ENCODE data around the gene PHF11.
"Not testable (repeated sequence)": the region's sequence is repeated elsewhere in the genome, so short reads cannot be mapped to it uniquely, and the experiment has no call there.

The PHF11 gene

GRCh38 chr13:49546561-49546960 lies 50.8 kb downstream of the PHF11 start:
- no peak for DNase-seq (ENCODE audit: low spot score)

DNA sequence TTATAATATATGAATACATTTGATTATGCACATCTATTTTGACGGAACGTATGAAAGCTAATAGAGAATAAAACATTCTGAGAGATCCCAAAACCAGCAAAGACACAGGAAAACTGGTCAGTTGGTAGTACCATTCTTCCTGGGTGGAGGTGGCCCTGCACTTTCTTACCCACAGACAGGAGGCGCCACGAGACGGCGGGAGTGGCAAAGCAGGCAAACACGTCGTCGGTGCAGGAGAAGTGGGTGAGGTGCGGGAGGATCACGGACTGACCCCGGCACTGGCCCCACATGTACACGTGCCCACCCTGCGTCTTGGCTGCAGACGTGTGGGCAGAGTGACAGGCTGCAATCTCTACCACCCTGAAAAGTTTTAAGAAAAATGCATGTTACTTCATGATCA lies 53.5 kb downstream of the PHF11 start:
- no peak for DNase-seq (ENCODE audit: low spot score)

DNA sequence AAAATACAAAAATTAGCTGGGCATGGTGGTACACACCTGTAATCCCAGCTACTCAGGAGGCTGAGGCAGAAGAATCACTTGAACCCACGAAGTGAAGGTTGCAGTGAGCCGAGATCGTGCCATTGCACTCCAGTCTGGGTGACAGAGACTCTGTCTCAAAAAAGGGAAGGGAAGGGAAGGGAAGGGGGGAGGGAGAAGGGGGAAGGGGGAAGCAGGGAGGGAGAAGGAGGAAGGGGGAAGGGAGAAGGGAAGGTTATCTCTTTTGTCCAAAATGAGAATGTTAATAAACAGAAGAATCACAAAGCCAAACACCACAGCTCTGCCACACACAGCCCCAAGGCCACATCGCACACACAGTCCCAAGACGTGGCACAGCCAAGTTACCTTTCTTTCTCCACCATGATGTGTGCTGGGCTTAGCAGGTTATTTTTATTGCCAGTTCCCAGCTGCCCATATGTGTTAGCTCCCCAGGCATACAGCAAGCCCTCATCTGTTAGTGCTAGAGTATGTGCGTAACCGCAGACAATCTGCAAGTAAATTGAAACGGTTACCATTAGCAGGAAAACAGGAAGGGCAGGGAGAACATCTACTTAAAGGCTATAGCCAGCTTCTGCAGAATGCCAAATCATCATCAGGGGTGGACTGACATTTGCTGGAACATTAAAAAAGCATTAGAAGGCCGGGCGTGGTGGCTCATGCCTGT lies 55.3 kb downstream of the PHF11 start:
- DNase-seq (ENCODE audit: low spot score): no peak

GRCh38 chr13:49553888-49554287 lies 58.1 kb downstream of the PHF11 start:
- no peak for DNase-seq (ENCODE audit: low spot score)

DNA sequence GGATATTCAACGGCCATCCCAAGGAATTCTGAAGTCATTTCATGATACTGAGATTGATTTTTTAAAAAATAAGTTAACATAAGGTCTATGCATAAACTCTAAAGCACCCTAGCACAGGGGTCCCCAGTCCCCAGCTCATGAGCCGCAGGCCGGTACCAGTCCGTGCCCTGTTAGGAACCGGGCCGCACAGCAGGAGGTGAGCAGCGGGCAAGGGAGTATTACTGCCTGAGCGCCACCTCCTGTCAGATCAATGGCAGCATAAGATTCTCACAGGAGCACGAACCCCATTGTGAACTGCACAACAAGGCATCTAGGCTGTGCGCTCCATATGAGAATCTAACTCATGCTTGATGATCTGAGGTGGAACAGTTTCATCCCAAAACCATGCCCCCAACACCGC lies 58.6 kb downstream of the PHF11 start:
- no peak for DNase-seq (ENCODE audit: low spot score)

- DNase-seq (ENCODE audit: low spot score): no peak
These were observed 63.3 kb downstream of the PHF11 start for GRCh38 chr13:49559006-49559405.

DNA sequence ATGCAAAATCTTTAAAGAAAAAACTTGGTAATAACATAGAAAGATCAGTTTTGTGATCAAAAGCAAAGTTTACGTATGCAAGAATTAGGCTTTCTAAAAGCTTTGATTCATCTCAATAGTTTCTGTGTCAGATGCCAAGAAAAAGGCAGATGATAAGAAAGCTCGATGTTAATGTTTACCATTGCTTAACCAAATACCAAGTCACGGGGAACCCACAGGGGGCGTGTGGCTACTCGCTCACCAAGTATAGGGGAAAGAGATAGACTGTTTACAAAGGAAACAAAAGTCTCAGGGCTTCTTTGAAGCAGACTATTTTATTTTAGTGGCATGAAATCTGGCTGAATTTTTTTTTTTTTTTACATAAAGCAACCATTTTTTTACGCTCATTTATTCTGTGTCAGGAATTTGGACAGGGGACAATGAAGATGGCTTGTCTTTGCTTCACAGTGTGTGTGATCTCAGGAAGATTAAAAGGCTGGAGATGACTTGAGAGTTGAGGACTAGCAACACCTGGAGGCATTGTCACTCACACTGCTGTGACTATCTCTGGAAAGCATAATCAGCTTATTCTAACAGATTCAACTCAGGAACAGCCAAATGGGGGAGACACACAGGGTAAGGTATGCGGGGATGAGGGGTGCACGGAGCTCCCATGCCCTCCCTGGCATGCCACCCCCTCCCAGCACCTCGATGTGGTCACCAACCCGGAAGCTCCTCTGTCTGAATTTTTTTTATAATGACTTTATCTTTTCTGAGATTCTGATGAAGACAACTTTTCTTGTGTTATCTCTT lies 64.7 kb downstream of the PHF11 start:
- DNase-seq (ENCODE audit: low spot score): peak; percentile 64

DNA sequence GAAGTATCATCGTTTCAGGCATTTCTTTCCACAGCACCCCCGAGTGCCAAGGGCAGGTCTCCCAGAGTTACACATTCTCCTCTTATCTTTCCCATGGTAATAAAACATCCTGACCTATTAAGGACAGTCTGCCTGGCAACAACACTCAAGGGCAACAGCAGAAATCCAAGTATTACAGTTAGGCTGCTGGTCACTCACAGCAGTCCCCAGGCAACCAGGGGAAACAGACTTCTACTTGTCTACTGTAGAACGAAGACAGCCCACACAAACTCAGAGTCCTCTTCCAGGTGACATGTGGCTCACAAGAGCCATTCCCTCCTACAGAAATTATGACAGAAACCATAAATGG lies 65.3 kb downstream of the PHF11 start:
- peak; percentile 27 for DNase-seq (ENCODE audit: low spot score)

DNA sequence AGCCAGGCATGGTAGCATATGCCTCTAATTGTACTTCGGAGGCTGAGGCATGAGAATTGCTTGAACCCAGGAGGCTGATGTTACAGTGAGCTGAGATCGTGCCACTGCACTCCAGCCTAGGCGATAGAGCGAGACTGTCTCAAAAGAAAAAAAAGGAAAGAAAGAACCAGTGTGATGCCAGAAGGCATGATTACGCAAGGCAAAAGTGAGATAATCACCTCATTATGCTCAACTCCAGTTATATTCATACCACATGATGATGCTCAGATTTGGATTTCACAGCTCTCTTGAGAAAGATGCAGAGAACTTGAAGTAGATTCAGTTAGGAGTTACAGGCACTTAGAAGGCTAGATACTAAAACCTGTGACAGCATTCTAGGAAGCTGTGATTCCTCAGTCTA lies 67.8 kb downstream of the PHF11 start:
- DNase-seq (ENCODE audit: low spot score): no peak

DNA sequence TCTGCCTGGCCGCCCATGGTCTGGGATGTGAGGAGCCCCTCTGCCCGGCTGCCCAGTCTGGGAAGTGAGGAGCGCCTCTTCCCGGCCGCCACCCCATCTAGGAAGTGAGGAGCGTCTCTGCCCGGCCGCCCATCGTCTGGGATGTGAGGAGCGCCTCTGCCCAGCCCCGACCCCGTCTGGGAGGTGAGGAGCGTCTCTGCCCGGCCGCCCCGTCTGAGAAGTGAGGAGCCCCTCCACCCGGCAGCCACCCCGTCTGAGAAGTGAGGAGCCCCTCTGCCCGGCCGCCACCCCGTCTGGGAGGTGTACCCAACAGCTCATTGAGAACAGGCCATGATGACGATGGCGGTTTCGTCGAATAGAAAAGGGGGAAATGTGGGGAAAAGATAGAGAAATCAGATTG lies 69.7 kb downstream of the PHF11 start:
- DNase-seq (ENCODE audit: low spot score): not testable (repeated sequence)

GRCh38 chr13:49566461-49566860 lies 70.7 kb downstream of the PHF11 start:
- DNase-seq (ENCODE audit: low spot score): no peak

GRCh38 chr13:49567491-49567890 lies 71.7 kb downstream of the PHF11 start:
- no peak for DNase-seq (ENCODE audit: low spot score)

DNA sequence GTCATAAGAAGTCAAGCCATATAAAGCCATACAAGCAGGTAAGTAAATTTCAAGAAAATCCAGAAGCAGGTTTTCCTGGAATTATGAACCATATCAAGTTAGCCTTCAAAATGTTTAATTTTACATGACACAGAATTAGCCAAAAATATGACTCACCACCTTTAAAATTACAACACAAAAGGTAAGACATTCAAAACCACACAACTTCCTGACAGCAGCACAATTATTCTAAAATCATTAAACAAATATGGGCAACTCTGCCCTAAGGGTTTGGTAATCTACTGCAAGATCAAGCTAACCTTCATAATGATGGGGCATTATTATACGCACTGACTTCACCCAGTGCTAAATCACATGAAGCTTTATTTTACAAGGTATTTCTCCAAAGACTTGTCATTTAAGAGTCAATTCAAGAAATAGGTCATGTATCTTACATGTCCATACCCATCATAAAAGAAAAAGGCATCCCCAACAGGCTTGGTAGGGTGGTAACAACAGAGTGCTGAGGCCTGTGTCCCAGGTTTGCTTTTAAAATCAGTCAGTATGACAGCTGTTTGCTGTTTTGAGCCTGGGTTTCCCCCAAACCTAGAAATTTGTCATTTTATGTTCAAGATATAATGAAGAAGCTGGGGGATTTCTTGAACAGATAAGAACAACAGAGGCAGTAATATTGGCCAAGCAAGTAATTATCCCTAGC lies 74.4 kb downstream of the PHF11 start:
- DNase-seq (ENCODE audit: low spot score): no peak

- DNase-seq (ENCODE audit: low spot score): no peak
These were observed 75.8 kb downstream of the PHF11 start for GRCh38 chr13:49571299-49572240.
